SU-DHL-6 (cell line): ENCODE data around the gene EIF6.

Experiments used
- H2AFZ ChIP-seq: fragments of 200-600 bp; sonication (generic); 2 replicates; pipeline ENCODE4 v1.6.1; 2014; ENCODE audit warnings: low read depth, mild to moderate bottlenecking, moderate library complexity, mixed read lengths, antibody characterized with exemption, low read length; ENCODE audit not compliant: severe bottlenecking
- H3F3A ChIP-seq: fragments of 200-600 bp; shearing (Covaris generic); 2 replicates; pipeline ENCODE4 v1.6.0; 2016; ENCODE audit warnings: antibody characterized with exemption, mild to moderate bottlenecking; ENCODE audit not compliant: insufficient read depth
- H3K27ac ChIP-seq: fragments of 200-600 bp; sonication (generic); 2 replicates; pipeline ENCODE4 v1.5.1; 2016; ENCODE audit warnings: low read depth, mild to moderate bottlenecking, low read length, moderate library complexity, mixed read lengths
- H3K27me3 ChIP-seq: fragments of 200-600 bp; sonication (generic), shearing (Covaris generic); 2 replicates; pipeline ENCODE4 v1.6.0; 2014; ENCODE audit warnings: mild to moderate bottlenecking, low read length
- H3K36me3 ChIP-seq: fragments of 200-600 bp; sonication (generic); 2 replicates; pipeline ENCODE4 v1.6.1; 2014; ENCODE audit warnings: mild to moderate bottlenecking, low read length, mixed read lengths
- H3K4me2 ChIP-seq: fragments of 300-600, 200-600 bp; shearing (Covaris generic), sonication (generic); 2 replicates; pipeline ENCODE4 v1.6.0; 2014; ENCODE audit warnings: low read length, low read depth, mild to moderate bottlenecking; ENCODE audit not compliant: poor library complexity, severe bottlenecking
- H3K4me3 ChIP-seq: fragments of 200-600 bp; sonication (generic); 2 replicates; pipeline ENCODE4 v1.5.1; 2014; ENCODE audit warnings: antibody characterized with exemption, low read length, mild to moderate bottlenecking, mixed read lengths; ENCODE audit not compliant: insufficient read depth, poor library complexity, severe bottlenecking
- H3K79me2 ChIP-seq: fragments of 200-600 bp; sonication (generic); 2 replicates; pipeline ENCODE4 v1.6.1; 2014; ENCODE audit warnings: mild to moderate bottlenecking, low read length, moderate library complexity; ENCODE audit not compliant: insufficient read depth
- H3K9ac ChIP-seq: fragments of 200-600 bp; sonication (generic); 2 replicates; pipeline ENCODE4 v1.7.0; 2014; ENCODE audit warnings: mild to moderate bottlenecking, low read length
- H3K9me2 ChIP-seq: fragments of 200-600 bp; sonication (generic); replicated peaks from 2 replicates; pipeline ENCODE4 v1.6.1; 2014; ENCODE audit warnings: low read length; ENCODE audit not compliant: insufficient read depth
- H3K9me3 ChIP-seq: fragments of 200-600 bp; sonication (generic); 2 replicates; pipeline ENCODE4 v1.6.1; 2014; ENCODE audit warnings: low read length, mixed read lengths; ENCODE audit not compliant: insufficient read depth
- H4K20me1 ChIP-seq: fragments of 200-600 bp; sonication (generic); 2 replicates; pipeline ENCODE4 v1.6.1; 2014; ENCODE audit warnings: low read depth, mild to moderate bottlenecking, antibody characterized with exemption, low read length, moderate library complexity, mixed read lengths
- CTCF ChIP-seq: fragments of 200-600 bp; sonication (generic); IDR thresholded peaks from one replicate; pipeline ENCODE4 v1.5.1; 2017; ENCODE audit warnings: antibody characterized with exemption, mild to moderate bottlenecking, low read length, moderate library complexity; ENCODE audit not compliant: insufficient read depth, poor library complexity, severe bottlenecking
- EZH2phosphoT487 ChIP-seq: fragments of 200-600 bp; sonication (generic), shearing (Covaris generic); conservative IDR thresholded peaks from 2 replicates; pipeline ENCODE4 v1.6.1; 2018; ENCODE audit warnings: mild to moderate bottlenecking, antibody characterized with exemption, low read length, moderate library complexity, mixed read lengths

EIF6 gene

DNA sequence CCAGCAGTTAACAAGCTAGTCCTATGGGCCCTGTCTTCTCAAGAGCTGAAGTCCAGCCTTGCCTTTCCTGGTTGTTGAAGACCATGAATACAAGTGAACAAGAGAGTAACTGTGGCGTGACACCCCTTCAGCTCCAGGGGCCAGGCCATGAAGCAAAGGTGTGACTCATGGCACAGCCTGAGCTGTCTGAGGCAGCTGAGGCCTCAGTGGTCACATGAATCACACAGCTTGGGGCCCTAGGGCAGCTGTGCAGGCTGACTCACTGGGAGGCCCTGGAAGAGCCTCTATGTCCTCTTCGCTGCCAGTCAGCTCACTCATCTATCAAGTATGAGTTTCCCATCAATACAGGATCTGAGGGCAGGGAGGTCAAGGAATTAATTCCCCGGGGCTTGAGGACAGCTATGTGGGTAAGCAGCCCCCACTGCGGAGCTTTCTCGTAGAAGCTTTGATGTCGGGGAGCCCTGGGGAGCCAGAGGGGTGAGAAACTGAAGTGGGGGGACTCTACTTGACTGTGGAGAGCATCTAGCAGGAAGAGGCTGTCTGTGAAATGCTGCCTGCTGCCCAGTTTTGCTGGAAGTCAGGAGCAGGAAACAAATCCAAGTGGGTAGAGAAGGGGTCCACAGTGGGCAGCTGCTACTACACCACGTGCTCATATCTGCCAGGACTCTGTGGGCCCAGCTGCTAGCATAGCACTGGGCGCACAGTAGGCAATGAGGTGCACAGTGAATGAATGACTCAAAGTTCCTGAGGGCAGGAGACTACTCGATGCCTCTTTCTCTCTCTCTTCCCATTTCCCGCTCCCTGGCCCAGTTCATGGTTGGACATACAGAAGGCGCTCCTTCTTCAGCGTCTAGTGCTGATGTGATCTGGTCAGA lies 21.3 kb upstream of the EIF6 start:
- no peak overlapping the region for H3K27ac ChIP-seq
- H3K4me3 ChIP-seq = no peak overlapping the region
- H2AFZ ChIP-seq = no peak overlapping the region
- no peak for TF ChIP-seq EZH2phosphoT487
- no peak for TF ChIP-seq CTCF
- no peaks in the 10 kb centered on the region for H3K9me3 ChIP-seq
- H3K79me2 ChIP-seq = no peaks in the 10 kb centered on the region
- no peaks in the 10 kb centered on the region for H3K9me2 ChIP-seq
- no peak overlapping the region for H3K9ac ChIP-seq
- no peaks in the 10 kb centered on the region for H4K20me1 ChIP-seq
- H3K4me2 ChIP-seq = no peak overlapping the region
- H3K27me3 ChIP-seq = no peaks in the 10 kb centered on the region
- no peaks in the 10 kb centered on the region for H3K36me3 ChIP-seq
- no peaks in the 10 kb centered on the region for H3F3A ChIP-seq

DNA sequence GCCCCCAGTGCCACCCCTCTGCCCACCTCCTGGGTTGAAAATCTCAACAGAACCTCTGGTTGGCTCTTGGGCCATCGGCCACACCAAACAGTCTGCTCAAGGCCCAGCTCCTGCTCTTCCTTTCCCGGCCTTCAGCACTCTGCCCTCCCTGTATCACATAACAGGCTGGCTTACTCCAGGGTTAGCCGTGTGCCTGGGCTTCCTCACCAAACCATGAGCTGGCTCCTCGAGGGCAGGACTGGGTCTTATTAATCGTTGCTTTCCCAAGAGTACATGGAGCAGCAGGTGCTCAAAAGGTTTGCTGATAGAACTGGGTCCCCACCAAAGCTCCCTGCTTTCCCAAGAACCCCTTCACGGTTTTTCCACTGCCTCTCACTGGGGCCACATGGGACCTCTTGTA lies 20.4 kb upstream of the EIF6 start:
- H3K9me3 ChIP-seq = no peaks in the 10 kb centered on the region
- no peaks in the 10 kb centered on the region for H3K79me2 ChIP-seq
- no peak overlapping the region for H3K9ac ChIP-seq
- H4K20me1 ChIP-seq = no peaks in the 10 kb centered on the region
- no peak overlapping the region for H3K4me3 ChIP-seq
- H2AFZ ChIP-seq = no peak overlapping the region
- no peaks in the 10 kb centered on the region for H3K27me3 ChIP-seq
- no peak for TF ChIP-seq EZH2phosphoT487
- no peak for TF ChIP-seq CTCF
- H3K4me2 ChIP-seq = no peak overlapping the region
- H3K27ac ChIP-seq = no peak overlapping the region
- H3K36me3 ChIP-seq = no peaks in the 10 kb centered on the region
- H3F3A ChIP-seq = no peaks in the 10 kb centered on the region
- no peaks in the 10 kb centered on the region for H3K9me2 ChIP-seq

DNA sequence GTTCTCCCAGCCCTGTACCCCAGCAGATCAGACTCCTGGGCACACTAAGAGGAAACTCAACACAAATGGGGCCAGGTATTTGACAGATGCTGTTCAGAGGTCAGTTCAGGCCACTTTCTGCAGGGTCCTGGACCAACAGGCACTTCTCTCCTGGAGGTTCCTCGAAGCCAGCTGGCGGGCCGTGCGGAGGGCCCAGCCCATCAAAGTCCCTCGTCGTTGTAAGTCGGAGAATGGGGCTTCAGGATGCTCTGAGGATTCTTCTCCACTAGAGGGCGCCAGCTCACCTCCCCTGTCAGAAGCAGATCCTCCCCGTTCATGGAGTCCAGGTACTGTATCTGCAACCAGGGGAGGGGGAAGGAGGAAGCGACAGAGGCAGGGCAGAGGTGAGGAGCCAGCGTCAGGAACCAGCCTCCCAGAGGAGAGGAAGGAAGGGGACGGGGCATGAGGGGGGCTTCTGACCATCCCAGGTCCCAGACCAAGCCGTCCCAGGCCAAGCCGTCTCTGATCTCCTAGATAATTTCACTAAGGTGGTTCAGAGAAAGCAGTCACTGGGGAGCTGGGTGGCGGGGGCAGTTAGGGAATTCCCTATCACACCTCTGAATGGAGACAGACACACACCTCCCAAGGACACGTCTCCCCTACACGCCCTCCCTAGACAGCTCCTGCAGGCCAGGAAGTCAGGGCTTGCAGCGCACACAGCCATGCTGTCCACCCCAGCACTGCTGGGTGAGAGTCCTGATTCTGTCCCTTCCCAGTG lies 19.3 kb upstream of the EIF6 start:
- H3F3A ChIP-seq = no peaks in the 10 kb centered on the region
- H3K79me2 ChIP-seq = no peaks in the 10 kb centered on the region
- H2AFZ ChIP-seq = no peak overlapping the region
- H3K27ac ChIP-seq = no peak overlapping the region
- no peak for TF ChIP-seq EZH2phosphoT487
- TF ChIP-seq CTCF = peak; percentile 88
- no peak overlapping the region for H3K9ac ChIP-seq
- no peaks in the 10 kb centered on the region for H3K27me3 ChIP-seq
- no peaks in the 10 kb centered on the region for H3K36me3 ChIP-seq
- H3K4me3 ChIP-seq = no peak overlapping the region
- H4K20me1 ChIP-seq = no peaks in the 10 kb centered on the region
- no peaks in the 10 kb centered on the region for H3K9me2 ChIP-seq
- H3K4me2 ChIP-seq = no peak overlapping the region
- H3K9me3 ChIP-seq = no peaks in the 10 kb centered on the region
